ENCODE results near the gene TMEM63A. TPM values are rescaled to one million over a fixed set of nuclear protein-coding genes. Genes with fewer than 3 reads are reported as not detected.

Gene TMEM63A
- polyA plus RNA-seq, 1 donor (not counting 4 experiments of a cell fraction or from before 2014, with no cell fraction given), result 16.5 TPM

DNA sequence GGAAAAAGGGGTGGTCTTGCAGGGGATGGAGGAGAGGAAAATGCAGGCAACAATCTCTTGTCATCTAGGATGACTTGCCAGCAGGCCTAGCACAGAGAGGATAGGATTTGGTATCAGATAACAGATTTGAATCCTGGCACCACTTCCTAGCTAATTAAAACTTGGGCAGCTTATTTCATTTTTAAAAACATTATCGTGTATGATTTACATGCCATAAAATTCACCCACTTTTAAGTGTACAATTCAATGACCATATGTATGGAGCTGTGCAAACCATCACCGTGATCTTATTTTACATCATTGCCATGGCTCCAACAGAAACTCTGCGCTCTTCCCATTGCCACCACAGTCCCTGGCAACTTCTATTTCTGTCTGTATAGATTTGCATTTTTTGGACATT is 34.9 kb upstream of the TMEM63A start:
- peaks cover 5% of the 10 kb centered on the region for H3K79me2 ChIP-seq (ENCODE audit: control insufficient read depth, insufficient read depth, low read length)
- FAIRE-seq, result no peak
- H3K36me3 ChIP-seq (ENCODE audit: control insufficient read depth in 2 of 2, extremely low read depth in 1 of 2, insufficient read depth in 2 of 2, low read length in 2 of 2), result peaks cover 6 to 22% of the 10 kb centered on the region in 2 experiments
- H3K4me2 ChIP-seq (ENCODE audit: control insufficient read depth, extremely low read depth, insufficient read depth, low read depth, low read length), result peak overlapping the region; percentile 40
- no peak overlapping the region for H3K4me3 ChIP-seq (ENCODE audit: control insufficient read depth in 2 of 3, extremely low read depth in 1 of 3, insufficient read depth in 2 of 3, low read depth in 1 of 3, low read length in 3 of 3)
- no peaks in the 10 kb centered on the region for H3K27me3 ChIP-seq (ENCODE audit: control insufficient read depth, extremely low read depth, insufficient read depth, low read length)
- peaks cover 9% of the 10 kb centered on the region for H3K9me1 ChIP-seq (ENCODE audit: control insufficient read depth, extremely low read depth, insufficient read depth, low read length)
- no peak overlapping the region for H3K9ac ChIP-seq (ENCODE audit: control insufficient read depth, extremely low read depth, insufficient read depth, low read length)
- H3K27ac ChIP-seq (ENCODE audit: control insufficient read depth, insufficient read depth, low read length), result peak overlapping the region; percentile 40
- peaks cover 53% of the 10 kb centered on the region for H3K4me1 ChIP-seq (ENCODE audit: control insufficient read depth, extremely low read depth, insufficient read depth, low read length)
- H2AFZ ChIP-seq (ENCODE audit: control insufficient read depth, low read length), result no peak overlapping the region
- H3K9me3 ChIP-seq (ENCODE audit: control insufficient read depth, low read depth, low read length), result no peaks in the 10 kb centered on the region
- no peak for DNase-seq (ENCODE audit: low read depth, low spot score)
- dilution Hi-C loops (cut with MboI; ENCODE audit: extremely low pct_ligation_motif_present, low sequenced_read_pairs), result no loop called here
- H4K20me1 ChIP-seq (ENCODE audit: control insufficient read depth, extremely low read depth, insufficient read depth, low read length), result peaks cover 7% of the 10 kb centered on the region
- no peak for TF ChIP-seq EZH2 (IDR thresholded peaks at IDR 0.05; ENCODE audit: low read length)
- TF ChIP-seq, protein P1, sequence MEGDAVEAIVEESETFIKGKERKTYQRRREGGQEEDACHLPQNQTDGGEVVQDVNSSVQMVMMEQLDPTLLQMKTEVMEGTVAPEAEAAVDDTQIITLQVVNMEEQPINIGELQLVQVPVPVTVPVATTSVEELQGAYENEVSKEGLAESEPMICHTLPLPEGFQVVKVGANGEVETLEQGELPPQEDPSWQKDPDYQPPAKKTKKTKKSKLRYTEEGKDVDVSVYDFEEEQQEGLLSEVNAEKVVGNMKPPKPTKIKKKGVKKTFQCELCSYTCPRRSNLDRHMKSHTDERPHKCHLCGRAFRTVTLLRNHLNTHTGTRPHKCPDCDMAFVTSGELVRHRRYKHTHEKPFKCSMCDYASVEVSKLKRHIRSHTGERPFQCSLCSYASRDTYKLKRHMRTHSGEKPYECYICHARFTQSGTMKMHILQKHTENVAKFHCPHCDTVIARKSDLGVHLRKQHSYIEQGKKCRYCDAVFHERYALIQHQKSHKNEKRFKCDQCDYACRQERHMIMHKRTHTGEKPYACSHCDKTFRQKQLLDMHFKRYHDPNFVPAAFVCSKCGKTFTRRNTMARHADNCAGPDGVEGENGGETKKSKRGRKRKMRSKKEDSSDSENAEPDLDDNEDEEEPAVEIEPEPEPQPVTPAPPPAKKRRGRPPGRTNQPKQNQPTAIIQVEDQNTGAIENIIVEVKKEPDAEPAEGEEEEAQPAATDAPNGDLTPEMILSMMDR (optimal IDR thresholded peaks at IDR 0.05 in 1 of 3, IDR thresholded peaks at IDR 0.05 in 1 of 3, conservative IDR thresholded peaks at IDR 0.05 in 1 of 3; ENCODE audit: extremely low read depth in 1 of 3, insufficient read depth in 2 of 3, low read length in 3 of 3), result no peak

DNA sequence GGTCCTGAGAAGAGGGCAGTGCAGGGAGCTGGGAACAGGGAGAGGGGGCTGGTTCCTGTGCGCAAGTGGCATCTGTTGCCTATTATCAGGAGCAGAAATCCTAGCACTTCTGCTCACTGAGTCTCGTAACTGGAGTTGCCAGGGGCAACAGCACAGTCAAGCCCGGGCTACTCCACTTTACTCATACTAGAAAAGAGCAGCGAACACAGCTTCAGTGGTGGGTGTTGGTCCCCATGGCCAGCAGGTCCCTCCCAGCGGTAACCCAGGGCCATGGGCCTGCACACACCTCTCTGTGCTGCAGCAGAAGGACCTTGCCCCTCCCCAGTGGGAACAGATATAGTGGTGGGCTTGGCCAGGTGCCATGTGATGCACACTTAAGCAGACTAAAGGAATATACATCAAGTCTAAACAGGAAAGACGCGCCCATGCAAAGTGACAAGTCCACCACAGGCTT is 33.4 kb upstream of the TMEM63A start:
- Histone ChIP-seq H3K27ac (ENCODE audit: control insufficient read depth, insufficient read depth, low read length) (peak overlapping the region; percentile 42), H3K9me1 (ENCODE audit: control insufficient read depth, extremely low read depth, insufficient read depth, low read length) (peaks cover 4% of the 10 kb centered on the region), H3K79me2 (ENCODE audit: control insufficient read depth, insufficient read depth, low read length) (no peaks in the 10 kb centered on the region), H3K36me3 (ENCODE audit: control insufficient read depth in 2 of 2, extremely low read depth in 1 of 2, insufficient read depth in 2 of 2, low read length in 2 of 2) (peaks cover 4 to 10% of the 10 kb centered on the region in 2 experiments), H3K27me3 (ENCODE audit: control insufficient read depth, extremely low read depth, insufficient read depth, low read length) (no peaks in the 10 kb centered on the region), H3K4me3 (ENCODE audit: control insufficient read depth in 2 of 3, extremely low read depth in 1 of 3, insufficient read depth in 2 of 3, low read depth in 1 of 3, low read length in 3 of 3) (peak overlapping the region in 1 of 3 experiments; percentile 33), H3K9ac (ENCODE audit: control insufficient read depth, extremely low read depth, insufficient read depth, low read length) (no peak overlapping the region), H3K4me2 (ENCODE audit: control insufficient read depth, extremely low read depth, insufficient read depth, low read depth, low read length) (peak overlapping the region; percentile 67), H2AFZ (ENCODE audit: control insufficient read depth, low read length) (no peak overlapping the region), H3K4me1 (ENCODE audit: control insufficient read depth, extremely low read depth, insufficient read depth, low read length) (peaks cover 39% of the 10 kb centered on the region), H3K9me3 (ENCODE audit: control insufficient read depth, low read depth, low read length) (no peaks in the 10 kb centered on the region), H4K20me1 (ENCODE audit: control insufficient read depth, extremely low read depth, insufficient read depth, low read length) (peaks cover 4% of the 10 kb centered on the region)
- TF ChIP-seq, protein P1 (optimal IDR thresholded peaks at IDR 0.05 in 1 of 3, IDR thresholded peaks at IDR 0.05 in 1 of 3, conservative IDR thresholded peaks at IDR 0.05 in 1 of 3; ENCODE audit: extremely low read depth in 1 of 3, insufficient read depth in 2 of 3, low read length in 3 of 3), result no peak
- no peak for TF ChIP-seq EZH2 (IDR thresholded peaks at IDR 0.05; ENCODE audit: low read length)
- no peak for DNase-seq (ENCODE audit: low read depth, low spot score)
- dilution Hi-C loops (cut with MboI; ENCODE audit: extremely low pct_ligation_motif_present, low sequenced_read_pairs), result no loop called here
- peak; percentile 88 for FAIRE-seq

Data from keratinocyte (primary cell).